ENCODE measurements around the gene DTNB.

GRCh38 chr2:25470806-25471205 lies 202.6 kb downstream of the DTNB start:
- TF ChIP-seq, protein P1, sequence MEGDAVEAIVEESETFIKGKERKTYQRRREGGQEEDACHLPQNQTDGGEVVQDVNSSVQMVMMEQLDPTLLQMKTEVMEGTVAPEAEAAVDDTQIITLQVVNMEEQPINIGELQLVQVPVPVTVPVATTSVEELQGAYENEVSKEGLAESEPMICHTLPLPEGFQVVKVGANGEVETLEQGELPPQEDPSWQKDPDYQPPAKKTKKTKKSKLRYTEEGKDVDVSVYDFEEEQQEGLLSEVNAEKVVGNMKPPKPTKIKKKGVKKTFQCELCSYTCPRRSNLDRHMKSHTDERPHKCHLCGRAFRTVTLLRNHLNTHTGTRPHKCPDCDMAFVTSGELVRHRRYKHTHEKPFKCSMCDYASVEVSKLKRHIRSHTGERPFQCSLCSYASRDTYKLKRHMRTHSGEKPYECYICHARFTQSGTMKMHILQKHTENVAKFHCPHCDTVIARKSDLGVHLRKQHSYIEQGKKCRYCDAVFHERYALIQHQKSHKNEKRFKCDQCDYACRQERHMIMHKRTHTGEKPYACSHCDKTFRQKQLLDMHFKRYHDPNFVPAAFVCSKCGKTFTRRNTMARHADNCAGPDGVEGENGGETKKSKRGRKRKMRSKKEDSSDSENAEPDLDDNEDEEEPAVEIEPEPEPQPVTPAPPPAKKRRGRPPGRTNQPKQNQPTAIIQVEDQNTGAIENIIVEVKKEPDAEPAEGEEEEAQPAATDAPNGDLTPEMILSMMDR (IDR thresholded peaks at IDR 0.05; ENCODE audit: poor library complexity, severe bottlenecking) = no peak
- no peak for TF ChIP-seq POLR2AphosphoS5 (IDR thresholded peaks at IDR 0.05)
- no peak for TF ChIP-seq EP300 (conservative IDR thresholded peaks at IDR 0.05; ENCODE audit: poor library complexity, severe bottlenecking)
- TF ChIP-seq TAF1 (IDR thresholded peaks at IDR 0.05; ENCODE audit: low read depth) = no peak
- no peak for TF ChIP-seq REST (IDR thresholded peaks at IDR 0.05; ENCODE audit: borderline replicate concordance)
- TF ChIP-seq RAD21 (conservative IDR thresholded peaks at IDR 0.05) = no peak
- TF ChIP-seq EZH2 (IDR thresholded peaks at IDR 0.05; ENCODE audit: borderline replicate concordance, insufficient read depth, low read length, poor library complexity, severe bottlenecking) = no peak
- TF ChIP-seq MXI1 (conservative IDR thresholded peaks at IDR 0.05; ENCODE audit: poor library complexity, severe bottlenecking) = no peak
